SK-N-MC (cell line): ENCODE results near the gene LRRN4CL.

ENCODE experiments used
- EZH2 ChIP-seq: fragments of 200-600 bp; sonication (generic); IDR thresholded peaks from one replicate; pipeline ENCODE4 v1.6.1; 2017; ENCODE audit warnings: antibody characterized with exemption
- FOXP2 ChIP-seq: optimal IDR thresholded peaks from 2 replicates; pipeline ENCODE3; 2011; ENCODE audit warnings: mild to moderate bottlenecking, moderate library complexity; ENCODE audit not compliant: insufficient read depth; ENCODE audit errors: extremely low read length, control extremely low read depth
- POLR2AphosphoS5 ChIP-seq: IDR thresholded peaks from 2 replicates; pipeline ENCODE4 v1.6.1; 2012; ENCODE audit warnings: mild to moderate bottlenecking, low read depth, low read length, borderline replicate concordance

- TF ChIP-seq POLR2AphosphoS5 (no peak), EZH2 (no peak), FOXP2 (no peak)
Observed at GRCh38 chr11:62724171-62724570, 34.8 kb upstream of the LRRN4CL start.
